HUES64 (cell line): ENCODE results near the gene MRLN.

Experiments
- H3K27ac ChIP-seq: 2 replicates; pipeline ENCODE4 v1.7.0; 2013; ENCODE audit warnings: low read depth, low read length, inconsistent platforms
- H3K27me3 ChIP-seq: 2 replicates; pipeline ENCODE4 v1.6.1; 2013; ENCODE audit warnings: mild to moderate bottlenecking, low read length; ENCODE audit not compliant: insufficient read depth
- H3K36me3 ChIP-seq: 2 replicates; pipeline ENCODE4 v1.6.1; 2013; ENCODE audit warnings: mild to moderate bottlenecking, low read length; ENCODE audit not compliant: insufficient read depth
- H3K4me1 ChIP-seq: 2 replicates; pipeline ENCODE4 v1.6.1; 2013; ENCODE audit warnings: mild to moderate bottlenecking, low read length, moderate library complexity; ENCODE audit not compliant: insufficient read depth
- H3K4me3 ChIP-seq: 2 replicates; pipeline ENCODE4 v1.5.1; 2013; ENCODE audit warnings: mild to moderate bottlenecking, low read length, moderate library complexity
- H3K9ac ChIP-seq: 2 replicates; pipeline ENCODE4 v1.6.1; 2013; ENCODE audit warnings: mild to moderate bottlenecking, low read depth, low read length
- H3K9me3 ChIP-seq: 2 replicates; pipeline ENCODE4 v1.6.1; 2013; ENCODE audit warnings: low read depth, low read length; ENCODE audit not compliant: insufficient read depth
- WGBS: fragments of 150-250, 120-280 bp; methylation state at CpG from one replicate; pipeline ENCODE4 v1.1.7; 2013; ENCODE audit warnings: missing lambda C conversion rate; 5-methylcytosine and 5-hydroxymethylcytosine counted together

Gene MRLN

DNA sequence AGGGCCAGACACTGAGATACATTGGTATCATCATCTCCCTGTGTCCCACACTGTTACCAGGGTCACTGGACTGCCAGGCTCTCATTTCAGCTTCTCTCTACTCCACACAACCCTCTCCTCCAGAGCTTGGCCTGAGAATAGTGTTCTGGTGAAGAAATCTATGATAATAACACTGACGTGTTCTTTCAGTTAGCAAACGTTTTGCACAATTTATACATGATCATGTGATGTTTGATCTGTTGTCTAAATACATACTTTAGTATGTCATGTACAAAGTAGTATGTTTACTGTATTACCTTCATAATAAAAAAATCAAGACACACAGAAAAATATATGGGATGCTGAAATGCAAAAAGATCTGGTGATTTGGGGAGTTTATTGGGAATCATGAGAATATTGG, 48.6 kb downstream of the MRLN start:
- Histone ChIP-seq H3K27ac (no peak overlapping the region), H3K4me3 (no peak overlapping the region), H3K4me1 (peaks cover 16% of the 10 kb centered on the region), H3K36me3 (no peaks in the 10 kb centered on the region), H3K9me3 (no peaks in the 10 kb centered on the region), H3K27me3 (peaks cover 15% of the 10 kb centered on the region), H3K9ac (no peak overlapping the region)
- WGBS, result 100% methylated on average over 2 of the region's 2 CpGs

DNA sequence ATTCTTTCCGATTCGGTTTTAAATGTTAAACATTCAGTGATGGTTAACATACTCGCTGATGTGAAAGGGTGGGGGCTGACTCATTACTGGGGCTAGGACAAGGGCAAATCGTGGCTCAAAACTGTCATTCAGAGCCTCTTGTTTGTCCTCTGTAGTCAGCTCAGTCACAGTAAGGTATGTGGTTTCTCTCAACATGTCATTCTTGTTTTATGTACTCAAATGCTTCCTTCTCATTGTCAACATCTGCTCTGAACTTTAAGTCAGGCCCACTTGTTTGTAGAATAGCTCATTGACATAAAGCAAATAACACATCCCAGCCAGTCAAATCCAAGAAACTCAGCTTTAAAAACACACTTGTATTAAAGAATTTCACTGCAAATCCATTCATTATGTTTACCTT, 50.9 kb downstream of the MRLN start:
- H3K4me3 ChIP-seq, result no peak overlapping the region
- H3K27me3 ChIP-seq, result no peaks in the 10 kb centered on the region
- 86% methylated on average over 4 of the region's 4 CpGs for WGBS
- peaks cover 7% of the 10 kb centered on the region; the same call in 1 of the 2 replicates for H3K4me1 ChIP-seq
- no peak overlapping the region for H3K27ac ChIP-seq
- no peak overlapping the region for H3K9ac ChIP-seq
- no peaks in the 10 kb centered on the region for H3K36me3 ChIP-seq
- no peaks in the 10 kb centered on the region for H3K9me3 ChIP-seq

DNA sequence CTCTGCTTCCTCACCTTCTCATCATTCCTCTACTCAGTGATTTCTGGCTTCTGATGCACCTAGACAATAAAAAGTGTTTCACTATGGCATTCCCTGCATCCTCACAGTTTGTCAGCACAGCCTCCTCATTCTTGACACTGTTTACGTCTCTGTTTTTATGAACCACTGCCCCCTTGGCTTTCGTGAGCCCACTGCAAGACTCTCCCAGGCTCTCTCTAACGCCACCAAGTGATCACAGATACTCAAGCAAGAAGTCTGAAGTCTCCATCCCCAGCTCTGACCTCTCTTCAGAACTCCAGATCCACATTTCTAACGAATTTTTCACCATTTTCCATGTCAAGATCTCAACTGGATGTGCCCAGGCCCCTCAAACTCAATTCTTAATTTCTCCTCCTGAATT, 52.5 kb downstream of the MRLN start:
- no peaks in the 10 kb centered on the region for H3K9me3 ChIP-seq
- no peaks in the 10 kb centered on the region for H3K36me3 ChIP-seq
- no peaks in the 10 kb centered on the region for H3K27me3 ChIP-seq
- 62% methylated on average over 4 of the region's 4 CpGs for WGBS
- no peak overlapping the region for H3K9ac ChIP-seq
- no peak overlapping the region for H3K4me3 ChIP-seq
- H3K27ac ChIP-seq, result no peak overlapping the region
- H3K4me1 ChIP-seq, result peaks cover 6% of the 10 kb centered on the region; the same call in 1 of the 2 replicates

DNA sequence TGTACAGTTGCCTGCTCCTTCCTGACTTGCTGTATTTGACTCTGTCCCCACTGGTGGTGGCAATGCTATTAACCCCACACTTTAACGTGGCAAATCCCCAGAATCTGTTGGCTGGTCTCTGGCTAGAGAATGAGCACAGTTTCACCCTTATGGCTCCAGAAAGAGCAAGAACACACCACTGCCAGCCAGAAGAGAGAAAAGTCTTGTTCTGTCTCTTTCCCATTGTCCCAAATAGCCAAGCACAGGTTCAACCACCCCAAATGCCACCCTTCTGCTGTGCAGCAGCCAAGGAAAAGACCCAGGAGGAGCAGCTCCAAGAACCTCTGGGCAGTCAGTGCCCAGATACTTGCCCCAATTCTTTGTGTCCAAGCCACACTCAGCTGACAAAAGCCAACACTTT, 54.9 kb downstream of the MRLN start:
- Histone ChIP-seq H3K9me3 (0 out of 2 replicates have a peak, but pooled peaks cover 3% of the 10 kb centered on the region), H3K9ac (no peak overlapping the region)
- 84% methylated on average over 1 of the region's 1 CpG for WGBS

DNA sequence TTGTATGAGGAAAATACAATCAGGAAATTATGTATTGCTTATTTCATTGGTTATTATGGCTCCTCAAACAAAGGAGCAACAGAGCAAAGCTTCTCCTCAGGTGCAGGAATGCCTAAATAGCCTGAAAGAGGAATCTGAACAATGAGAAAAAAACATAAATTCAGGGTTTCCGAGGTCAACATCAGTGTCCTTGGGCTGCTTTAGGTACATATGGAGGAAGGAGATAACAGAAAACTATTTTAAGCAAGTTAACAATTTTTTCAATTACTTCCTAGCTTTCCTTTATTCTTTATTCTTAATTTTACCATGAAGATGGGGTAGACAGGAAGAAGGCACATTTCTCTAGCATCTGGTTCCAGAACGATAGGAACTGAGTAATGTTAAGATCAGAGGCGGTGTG, 57.6 kb downstream of the MRLN start:
- 94% methylated on average over 3 of the region's 3 CpGs for WGBS
- no peaks in the 10 kb centered on the region for H3K36me3 ChIP-seq
- H3K9ac ChIP-seq, result no peak overlapping the region
- H3K4me3 ChIP-seq, result no peak overlapping the region
- no peaks in the 10 kb centered on the region for H3K27me3 ChIP-seq
- H3K9me3 ChIP-seq, result 0 out of 2 replicates have a peak, but pooled peaks cover 3% of the 10 kb centered on the region
- H3K4me1 ChIP-seq, result no peaks in the 10 kb centered on the region
- H3K27ac ChIP-seq, result no peak overlapping the region

More for the DNA sequence above, 54.9 kb downstream of the MRLN start:
- Histone ChIP-seq H3K27ac (no peak overlapping the region), H3K4me3 (no peak overlapping the region), H3K36me3 (no peaks in the 10 kb centered on the region), H3K27me3 (no peaks in the 10 kb centered on the region), H3K4me1 (no peaks in the 10 kb centered on the region)

DNA sequence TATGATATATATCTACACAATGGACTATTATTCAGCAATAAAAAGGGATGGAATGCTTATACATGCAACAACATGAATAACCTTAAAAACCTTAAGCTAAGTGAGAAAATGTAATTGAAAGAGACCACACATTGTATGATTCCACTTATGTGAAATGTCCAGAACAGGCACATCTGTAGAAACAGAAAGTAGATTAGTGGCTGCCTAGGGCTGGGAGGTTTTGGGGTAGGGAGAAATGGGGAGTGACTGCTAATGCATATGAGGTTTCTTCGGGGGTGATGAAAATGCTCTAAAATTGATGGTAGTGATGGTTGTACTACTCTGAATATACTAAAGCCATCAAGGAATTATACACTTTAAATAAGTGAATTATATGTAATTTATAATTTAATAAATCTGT, 58.3 kb downstream of the MRLN start:
- Histone ChIP-seq H3K4me1 (no peaks in the 10 kb centered on the region), H3K36me3 (no peaks in the 10 kb centered on the region), H3K9ac (no peak overlapping the region), H3K9me3 (0 out of 2 replicates have a peak, but pooled peaks cover 3% of the 10 kb centered on the region), H3K27ac (no peak overlapping the region), H3K4me3 (no peak overlapping the region), H3K27me3 (no peaks in the 10 kb centered on the region)
- 100% methylated on average over 1 of the region's 1 CpG for WGBS

DNA sequence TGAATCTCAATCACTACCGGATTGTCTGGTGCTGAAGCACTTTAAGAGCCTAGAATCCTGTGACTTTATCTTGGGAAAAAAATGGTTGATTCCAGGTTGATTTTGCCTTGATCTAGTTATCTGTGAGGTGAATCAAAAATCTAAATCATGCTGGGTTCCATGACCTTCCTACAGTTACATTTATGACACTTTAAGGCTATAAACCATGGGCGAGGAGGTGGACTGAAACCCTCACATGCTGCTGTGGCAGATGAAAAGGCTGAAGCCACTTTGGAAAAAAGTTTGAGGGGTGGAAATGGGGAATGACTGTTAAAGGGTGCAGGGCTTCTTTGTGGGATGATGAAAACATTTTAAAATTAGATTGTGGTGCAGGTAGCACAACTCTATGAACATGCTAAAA, 61.1 kb downstream of the MRLN start:
- WGBS, result 92% methylated on average over 2 of the region's 2 CpGs
- H3K27ac ChIP-seq, result no peak overlapping the region

DNA sequence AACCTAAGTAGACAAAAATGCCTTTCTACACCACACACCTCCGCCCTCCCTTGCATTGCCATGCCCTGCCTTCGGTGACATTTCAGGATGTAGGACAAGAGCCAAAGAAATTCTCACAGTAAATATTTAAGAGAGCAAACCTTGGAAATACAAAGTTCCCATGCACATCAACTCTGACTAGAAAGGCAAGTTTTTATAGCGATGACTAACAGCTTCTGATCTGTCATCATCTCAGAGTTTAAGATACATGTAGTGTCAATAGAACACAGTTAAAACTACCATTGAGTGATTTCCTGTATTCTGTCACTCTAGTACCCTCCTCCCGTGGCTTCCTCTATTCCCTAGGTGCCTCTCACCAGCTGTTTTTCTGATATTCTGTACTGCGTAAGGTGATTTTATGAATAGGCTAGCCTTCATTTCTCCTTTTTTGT, 64.3 kb downstream of the MRLN start:
- Histone ChIP-seq H3K9ac (no peak overlapping the region), H3K4me3 (no peak overlapping the region), H3K27me3 (no peaks in the 10 kb centered on the region), H3K36me3 (peaks cover 5% of the 10 kb centered on the region; the same call in 1 of the 2 replicates), H3K9me3 (no peaks in the 10 kb centered on the region), H3K27ac (no peak overlapping the region), H3K4me1 (no peaks in the 10 kb centered on the region)
- 78% methylated on average over 5 of the region's 5 CpGs for WGBS

More for the DNA sequence above, 61.1 kb downstream of the MRLN start:
- H3K4me3 ChIP-seq, result no peak overlapping the region
- H3K36me3 ChIP-seq, result no peaks in the 10 kb centered on the region
- 0 out of 2 replicates have a peak, but pooled peaks cover 3% of the 10 kb centered on the region for H3K9me3 ChIP-seq
- H3K4me1 ChIP-seq, result no peaks in the 10 kb centered on the region
- H3K27me3 ChIP-seq, result no peaks in the 10 kb centered on the region
- no peak overlapping the region for H3K9ac ChIP-seq

DNA sequence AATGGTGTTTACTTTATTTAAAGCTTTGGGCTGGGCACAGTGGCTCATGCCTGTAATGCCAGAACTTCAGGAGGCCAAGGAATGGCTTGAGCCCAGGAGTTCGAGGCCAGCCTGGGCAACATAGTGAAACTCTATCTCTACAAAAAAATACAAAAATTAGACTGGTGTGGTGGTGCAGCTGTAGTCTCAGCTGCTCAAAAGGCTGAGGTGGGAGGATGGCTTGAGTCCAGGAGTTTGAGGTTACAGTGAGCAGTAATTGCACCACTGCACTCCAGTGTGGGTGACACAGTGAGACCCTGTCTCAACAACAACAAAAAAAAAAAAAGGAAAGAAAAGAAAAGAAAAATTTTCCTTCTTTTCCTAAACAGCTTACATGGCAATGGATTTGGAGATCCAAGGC, 65.6 kb downstream of the MRLN start:
- H3K9ac ChIP-seq, result no peak overlapping the region
- H3K36me3 ChIP-seq, result peaks cover 17% of the 10 kb centered on the region
- 100% methylated on average over 1 of the region's 1 CpG for WGBS
- H3K27me3 ChIP-seq, result no peaks in the 10 kb centered on the region
- no peak overlapping the region for H3K27ac ChIP-seq
- no peaks in the 10 kb centered on the region for H3K4me1 ChIP-seq
- H3K9me3 ChIP-seq, result no peaks in the 10 kb centered on the region
- H3K4me3 ChIP-seq, result no peak overlapping the region
